ENCODE data around the gene PPM1L.

PPM1L gene

DNA sequence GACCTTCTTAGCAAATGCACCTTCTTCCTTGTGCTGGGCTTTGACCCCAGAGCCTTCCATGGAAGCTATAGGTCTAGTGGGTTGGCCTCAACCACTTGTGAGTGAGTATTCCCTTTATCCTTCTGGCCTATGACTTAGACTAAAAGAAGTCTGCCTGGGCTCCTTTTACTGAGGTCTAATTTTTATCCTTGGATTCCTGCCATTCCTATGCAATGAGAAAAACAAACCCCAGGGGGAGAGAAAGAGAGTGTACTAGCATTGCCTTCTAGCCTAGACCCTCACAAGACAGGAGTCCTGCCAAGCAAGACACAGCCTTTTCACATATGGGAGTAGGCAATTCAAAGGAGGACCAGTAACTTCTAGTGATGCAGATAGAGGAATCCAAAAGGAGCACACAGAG lies 155.4 kb downstream of the PPM1L start:
- Histone ChIP-seq H3K36me3 (ENCODE audit: insufficient read depth, low read depth, low read length) (no peaks in the 10 kb centered on the region), H3K4me1 (ENCODE audit: insufficient read depth, low read length) (0 out of 2 replicates have a peak, but pooled peaks cover 4% of the 10 kb centered on the region), H3K9me3 (ENCODE audit: insufficient read depth, low read depth, low read length) (no peaks in the 10 kb centered on the region), H3K4me3 (ENCODE audit: low read length) (no peak overlapping the region), H3K27ac (ENCODE audit: low read length) (no peak overlapping the region), H3K9ac (ENCODE audit: low read depth, low read length) (no peak overlapping the region), H3K27me3 (ENCODE audit: insufficient read depth, low read length) (no peaks in the 10 kb centered on the region)

DNA sequence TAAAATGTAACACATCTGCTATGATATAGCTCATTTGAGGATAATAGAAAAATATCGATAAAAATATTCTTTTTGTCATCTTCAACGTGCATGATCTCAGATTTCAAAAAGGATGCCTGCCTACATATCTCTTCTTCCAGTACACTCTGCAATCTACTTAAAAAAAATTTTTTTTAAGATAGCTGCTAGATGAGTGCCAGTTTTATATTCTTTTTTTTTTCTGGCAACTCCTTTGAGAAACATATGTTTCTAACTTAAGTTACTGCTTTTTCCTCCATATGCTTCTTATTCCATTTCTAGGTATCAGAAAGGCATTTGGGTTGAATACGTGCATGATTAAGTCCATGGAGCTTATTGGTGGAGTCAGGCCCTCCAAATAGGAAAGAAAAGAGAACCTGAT lies 160.4 kb downstream of the PPM1L start:
- Histone ChIP-seq H3K36me3 (ENCODE audit: insufficient read depth, low read depth, low read length) (no peaks in the 10 kb centered on the region), H3K9me3 (ENCODE audit: insufficient read depth, low read depth, low read length) (no peaks in the 10 kb centered on the region), H3K9ac (ENCODE audit: low read depth, low read length) (no peak overlapping the region), H3K4me3 (ENCODE audit: low read length) (no peak overlapping the region), H3K27ac (ENCODE audit: low read length) (no peak overlapping the region), H3K27me3 (ENCODE audit: insufficient read depth, low read length) (no peaks in the 10 kb centered on the region), H3K4me1 (ENCODE audit: insufficient read depth, low read length) (no peaks in the 10 kb centered on the region)

DNA sequence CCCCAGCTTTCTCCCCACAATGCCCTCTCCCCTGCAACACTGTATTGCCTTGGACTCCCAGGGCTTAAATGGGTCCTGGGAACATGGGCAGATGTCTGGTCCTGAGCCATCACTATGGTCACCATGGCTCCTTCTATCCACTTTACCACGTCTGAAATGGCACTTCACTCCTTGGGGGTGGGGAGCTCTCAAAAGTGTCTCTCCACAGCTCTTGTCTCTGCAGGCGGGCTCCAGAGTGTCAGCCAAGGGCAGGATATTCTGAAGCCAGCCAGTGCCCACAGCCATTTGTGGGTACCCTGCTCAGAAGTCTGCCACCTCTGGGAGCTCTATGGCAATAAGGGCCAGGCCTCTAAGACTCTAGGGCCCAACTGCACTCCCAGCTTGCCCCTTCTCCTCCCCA lies 163.9 kb downstream of the PPM1L start:
- Histone ChIP-seq H3K27ac (ENCODE audit: low read length) (no peak overlapping the region), H3K9me3 (ENCODE audit: insufficient read depth, low read depth, low read length) (no peaks in the 10 kb centered on the region), H3K36me3 (ENCODE audit: insufficient read depth, low read depth, low read length) (no peaks in the 10 kb centered on the region), H3K4me3 (ENCODE audit: low read length) (no peak overlapping the region), H3K27me3 (ENCODE audit: insufficient read depth, low read length) (no peaks in the 10 kb centered on the region), H3K9ac (ENCODE audit: low read depth, low read length) (no peak overlapping the region), H3K4me1 (ENCODE audit: insufficient read depth, low read length) (no peaks in the 10 kb centered on the region)

GRCh38 chr3:160921020-160921635 lies 165.1 kb downstream of the PPM1L start:
- Histone ChIP-seq H3K9ac (ENCODE audit: low read depth, low read length) (no peak overlapping the region), H3K27ac (ENCODE audit: low read length) (no peak overlapping the region), H3K4me1 (ENCODE audit: insufficient read depth, low read length) (no peaks in the 10 kb centered on the region), H3K27me3 (ENCODE audit: insufficient read depth, low read length) (no peaks in the 10 kb centered on the region), H3K36me3 (ENCODE audit: insufficient read depth, low read depth, low read length) (no peaks in the 10 kb centered on the region), H3K4me3 (ENCODE audit: low read length) (no peak overlapping the region), H3K9me3 (ENCODE audit: insufficient read depth, low read depth, low read length) (no peaks in the 10 kb centered on the region)

GRCh38 chr3:160924776-160925175 lies 168.7 kb downstream of the PPM1L start:
- Histone ChIP-seq H3K27ac (ENCODE audit: low read length) (no peak overlapping the region), H3K27me3 (ENCODE audit: insufficient read depth, low read length) (no peaks in the 10 kb centered on the region), H3K9ac (ENCODE audit: low read depth, low read length) (no peak overlapping the region), H3K4me1 (ENCODE audit: insufficient read depth, low read length) (0 out of 2 replicates have a peak, but pooled peaks cover 5% of the 10 kb centered on the region), H3K36me3 (ENCODE audit: insufficient read depth, low read depth, low read length) (no peaks in the 10 kb centered on the region), H3K9me3 (ENCODE audit: insufficient read depth, low read depth, low read length) (no peaks in the 10 kb centered on the region), H3K4me3 (ENCODE audit: low read length) (no peak overlapping the region)

DNA sequence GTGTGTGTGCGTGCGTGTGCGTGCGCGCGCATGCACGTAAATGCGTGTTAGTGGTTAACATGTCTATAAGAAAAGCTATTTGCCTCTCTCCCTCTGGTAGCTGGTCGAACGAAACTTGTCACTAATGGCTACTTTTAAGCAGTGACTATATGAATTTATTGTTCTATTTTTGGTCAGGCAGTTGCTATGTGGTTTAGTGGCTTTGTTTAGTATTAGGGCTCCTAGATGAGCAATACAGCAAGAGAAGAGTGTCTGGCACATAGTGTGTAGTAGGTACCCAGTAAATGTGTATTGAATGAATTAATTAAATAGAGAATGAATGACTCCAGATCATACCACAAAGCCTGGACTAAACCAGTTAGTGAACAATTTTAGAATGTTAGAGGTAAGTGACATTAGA lies 171.6 kb downstream of the PPM1L start:
- no peak overlapping the region for H3K4me3 ChIP-seq (ENCODE audit: low read length)
- no peak overlapping the region for H3K9ac ChIP-seq (ENCODE audit: low read depth, low read length)
- H3K36me3 ChIP-seq (ENCODE audit: insufficient read depth, low read depth, low read length) = no peaks in the 10 kb centered on the region
- H3K4me1 ChIP-seq (ENCODE audit: insufficient read depth, low read length) = 0 out of 2 replicates have a peak, but pooled peaks cover 5% of the 10 kb centered on the region
- no peaks in the 10 kb centered on the region for H3K9me3 ChIP-seq (ENCODE audit: insufficient read depth, low read depth, low read length)
- H3K27ac ChIP-seq (ENCODE audit: low read length) = no peak overlapping the region
- H3K27me3 ChIP-seq (ENCODE audit: insufficient read depth, low read length) = no peaks in the 10 kb centered on the region

DNA sequence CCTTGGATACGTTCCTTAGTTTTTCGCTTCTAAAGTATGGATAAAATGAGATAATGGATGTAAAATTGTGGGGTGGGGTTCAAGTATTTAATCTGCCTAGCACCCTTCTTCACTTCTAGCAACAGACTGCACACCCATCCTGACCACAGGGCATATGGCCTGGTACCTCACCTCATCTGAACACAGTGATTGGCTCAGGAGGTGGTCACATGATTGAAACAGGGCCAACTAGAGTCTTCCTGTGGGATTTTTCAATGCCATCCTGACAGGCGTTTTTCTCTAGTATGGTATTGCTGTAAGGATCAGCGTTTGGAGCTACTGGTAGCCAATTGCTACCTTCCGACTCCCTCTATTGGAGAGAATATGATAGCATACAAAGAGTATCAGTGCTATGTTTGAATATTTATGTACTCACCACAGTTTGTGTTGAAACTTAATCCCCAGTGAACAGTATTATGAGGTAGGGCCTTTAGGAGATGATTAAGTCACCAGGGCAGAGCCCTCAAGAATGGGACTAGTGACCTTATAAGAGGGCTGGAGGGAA lies 172.2 kb downstream of the PPM1L start:
- 0 out of 2 replicates have a peak, but pooled peaks cover 5% of the 10 kb centered on the region for H3K4me1 ChIP-seq (ENCODE audit: insufficient read depth, low read length)
- no peaks in the 10 kb centered on the region for H3K27me3 ChIP-seq (ENCODE audit: insufficient read depth, low read length)
- no peak overlapping the region for H3K27ac ChIP-seq (ENCODE audit: low read length)
- H3K36me3 ChIP-seq (ENCODE audit: insufficient read depth, low read depth, low read length) = no peaks in the 10 kb centered on the region
- no peak overlapping the region for H3K4me3 ChIP-seq (ENCODE audit: low read length)
- H3K9ac ChIP-seq (ENCODE audit: low read depth, low read length) = no peak overlapping the region
- no peaks in the 10 kb centered on the region for H3K9me3 ChIP-seq (ENCODE audit: insufficient read depth, low read depth, low read length)

DNA sequence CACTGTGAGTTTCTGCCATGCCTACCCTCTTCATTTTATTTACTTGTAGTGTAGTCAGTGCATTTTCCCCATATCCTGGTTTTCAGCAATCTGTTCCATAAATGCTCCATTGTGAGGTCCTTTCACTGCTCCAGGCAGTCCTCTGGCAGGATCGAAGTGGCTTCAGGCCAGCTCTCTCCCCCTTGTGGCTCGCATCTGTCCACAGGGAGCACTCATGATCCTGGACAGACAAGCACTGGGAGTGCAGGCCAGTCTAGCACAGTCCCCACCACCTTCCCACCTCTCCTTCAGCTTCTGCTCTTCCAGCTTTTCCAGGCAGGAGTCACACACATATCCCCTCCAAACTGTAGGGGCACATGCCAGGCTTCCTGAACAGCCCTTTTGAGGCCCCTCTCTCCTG lies 173.6 kb downstream of the PPM1L start:
- H3K27ac ChIP-seq (ENCODE audit: low read length) = no peak overlapping the region
- no peak overlapping the region for H3K4me3 ChIP-seq (ENCODE audit: low read length)
- H3K4me1 ChIP-seq (ENCODE audit: insufficient read depth, low read length) = peaks cover 5% of the 10 kb centered on the region; the same call in 1 of the 2 replicates
- no peak overlapping the region for H3K9ac ChIP-seq (ENCODE audit: low read depth, low read length)
- H3K9me3 ChIP-seq (ENCODE audit: insufficient read depth, low read depth, low read length) = no peaks in the 10 kb centered on the region
- no peaks in the 10 kb centered on the region for H3K36me3 ChIP-seq (ENCODE audit: insufficient read depth, low read depth, low read length)
- no peaks in the 10 kb centered on the region for H3K27me3 ChIP-seq (ENCODE audit: insufficient read depth, low read length)

DNA sequence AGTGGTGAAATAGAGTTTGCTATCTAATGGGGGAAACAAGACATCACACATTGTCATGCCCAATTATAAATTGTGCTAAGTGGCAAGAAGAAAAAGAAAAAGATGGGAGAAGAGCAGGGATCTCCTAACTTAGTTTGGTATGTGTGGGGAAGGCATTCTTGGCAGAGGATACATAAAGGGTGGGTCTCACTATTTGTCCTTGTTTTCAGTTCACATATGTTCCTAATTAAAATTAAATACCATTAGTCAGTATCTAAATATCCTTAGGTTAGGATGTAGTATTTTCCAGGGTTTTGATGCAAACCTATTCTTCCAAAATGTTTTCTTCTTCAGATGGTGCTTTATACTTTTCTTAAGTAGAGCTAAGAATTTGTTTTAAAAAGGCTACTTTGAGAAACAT lies 175.4 kb downstream of the PPM1L start:
- no peak overlapping the region for H3K27ac ChIP-seq (ENCODE audit: low read length)

DNA sequence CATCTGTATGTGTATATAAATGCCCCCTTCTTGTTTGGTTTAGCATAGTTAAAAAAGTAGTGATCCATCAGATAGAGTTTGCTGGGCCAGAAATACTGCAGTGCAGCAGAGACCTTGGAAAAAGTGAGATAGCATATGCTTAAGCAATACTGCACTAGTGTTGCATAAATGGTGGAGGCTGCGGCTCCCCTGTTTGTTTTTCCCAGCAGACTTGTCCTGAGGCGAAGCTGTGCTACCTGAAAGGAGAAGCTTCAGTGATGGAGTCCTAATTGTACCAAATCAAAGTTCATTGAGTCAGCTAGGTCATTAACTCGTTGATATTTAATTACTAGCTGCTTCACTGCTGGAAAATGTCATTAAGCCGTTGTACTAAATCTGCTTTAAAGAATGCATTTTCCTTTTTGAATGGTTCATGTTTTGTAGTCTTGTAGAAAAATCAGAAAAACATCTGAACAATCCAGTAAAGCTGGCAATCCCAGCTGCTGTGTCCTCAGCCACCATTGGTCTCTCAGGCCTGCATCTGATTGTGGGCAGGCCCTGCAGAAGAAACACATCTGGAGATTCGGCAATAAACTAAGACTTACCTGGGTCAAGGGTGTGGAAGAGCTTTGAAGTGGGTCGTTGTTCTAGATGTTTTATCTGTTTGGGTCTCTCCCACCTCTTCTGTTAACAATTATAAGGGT lies 179.5 kb downstream of the PPM1L start:
- Histone ChIP-seq H3K9ac (ENCODE audit: low read depth, low read length) (no peak overlapping the region), H3K4me3 (ENCODE audit: low read length) (no peak overlapping the region), H3K27me3 (ENCODE audit: insufficient read depth, low read length) (no peaks in the 10 kb centered on the region), H3K27ac (ENCODE audit: low read length) (no peak overlapping the region), H3K4me1 (ENCODE audit: insufficient read depth, low read length) (no peaks in the 10 kb centered on the region; the same call in 1 of the 2 replicates), H3K9me3 (ENCODE audit: insufficient read depth, low read depth, low read length) (peaks cover 13% of the 10 kb centered on the region), H3K36me3 (ENCODE audit: insufficient read depth, low read depth, low read length) (no peaks in the 10 kb centered on the region)

More for the DNA sequence above, 175.4 kb downstream of the PPM1L start:
- no peak overlapping the region for H3K4me3 ChIP-seq (ENCODE audit: low read length)
- H3K9me3 ChIP-seq (ENCODE audit: insufficient read depth, low read depth, low read length) = no peaks in the 10 kb centered on the region
- H3K36me3 ChIP-seq (ENCODE audit: insufficient read depth, low read depth, low read length) = no peaks in the 10 kb centered on the region
- H3K27me3 ChIP-seq (ENCODE audit: insufficient read depth, low read length) = no peaks in the 10 kb centered on the region
- peaks cover 4% of the 10 kb centered on the region; the same call in 1 of the 2 replicates for H3K4me1 ChIP-seq (ENCODE audit: insufficient read depth, low read length)
- no peak overlapping the region for H3K9ac ChIP-seq (ENCODE audit: low read depth, low read length)

DNA sequence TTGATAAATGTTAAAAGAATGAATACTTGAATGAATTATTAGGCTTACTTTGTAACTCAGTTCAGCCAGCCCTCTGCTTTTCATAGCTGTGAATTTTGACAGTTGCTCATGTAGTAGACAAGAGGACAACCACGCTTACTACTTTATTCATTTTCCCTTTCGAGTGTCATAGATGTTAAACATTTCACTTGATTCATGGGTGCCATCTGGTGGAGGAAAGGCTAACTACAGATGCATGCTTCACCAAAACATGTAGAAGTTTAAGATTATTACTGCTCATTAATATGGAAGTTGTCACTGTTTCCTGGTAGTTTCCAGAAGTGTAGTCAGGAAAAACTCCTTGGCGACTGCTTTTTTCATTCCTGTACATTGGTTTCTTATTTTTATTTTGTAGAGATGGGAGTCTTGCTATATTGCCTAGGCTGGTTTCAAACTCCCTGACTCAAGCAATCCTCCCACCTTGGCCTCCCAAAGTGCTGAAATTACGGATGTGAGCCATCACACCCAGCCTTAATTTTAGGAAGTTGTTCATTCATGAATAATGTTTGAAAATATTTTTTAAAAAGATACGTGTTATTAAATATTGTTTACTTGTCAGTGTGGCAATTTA lies 186.0 kb downstream of the PPM1L start:
- no peaks in the 10 kb centered on the region for H3K27me3 ChIP-seq (ENCODE audit: insufficient read depth, low read length)
- H3K9ac ChIP-seq (ENCODE audit: low read depth, low read length) = no peak overlapping the region
- no peaks in the 10 kb centered on the region for H3K36me3 ChIP-seq (ENCODE audit: insufficient read depth, low read depth, low read length)
- H3K9me3 ChIP-seq (ENCODE audit: insufficient read depth, low read depth, low read length) = peaks cover 15% of the 10 kb centered on the region
- no peaks in the 10 kb centered on the region for H3K4me1 ChIP-seq (ENCODE audit: insufficient read depth, low read length)
- H3K4me3 ChIP-seq (ENCODE audit: low read length) = no peak overlapping the region
- no peak overlapping the region for H3K27ac ChIP-seq (ENCODE audit: low read length)

DNA sequence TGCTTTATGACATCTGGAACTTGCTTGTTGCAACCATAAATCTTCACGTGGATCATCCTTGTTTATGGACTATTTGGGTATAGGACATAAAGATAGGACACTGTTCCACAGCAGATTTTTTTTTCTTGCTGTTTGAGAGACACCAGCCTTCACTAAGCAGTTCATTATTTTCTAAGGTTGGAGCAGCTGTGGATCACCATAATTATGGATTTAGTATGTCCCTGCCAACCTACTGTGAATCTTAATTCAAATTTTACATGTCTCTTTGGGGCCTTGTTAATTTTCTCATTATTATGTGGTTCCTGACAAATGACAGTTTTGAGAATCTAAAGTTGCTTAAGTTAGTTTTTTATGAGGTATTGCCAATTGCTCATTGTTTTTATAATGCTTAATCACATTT lies 188.0 kb downstream of the PPM1L start:
- Histone ChIP-seq H3K27me3 (ENCODE audit: insufficient read depth, low read length) (no peaks in the 10 kb centered on the region), H3K4me1 (ENCODE audit: insufficient read depth, low read length) (0 out of 2 replicates have a peak, but pooled peaks cover 3% of the 10 kb centered on the region), H3K4me3 (ENCODE audit: low read length) (no peak overlapping the region), H3K9ac (ENCODE audit: low read depth, low read length) (no peak overlapping the region), H3K27ac (ENCODE audit: low read length) (no peak overlapping the region), H3K9me3 (ENCODE audit: insufficient read depth, low read depth, low read length) (peaks cover 15% of the 10 kb centered on the region), H3K36me3 (ENCODE audit: insufficient read depth, low read depth, low read length) (no peaks in the 10 kb centered on the region)
